ENCODE results near the gene NEGR1.

NEGR1 gene

DNA sequence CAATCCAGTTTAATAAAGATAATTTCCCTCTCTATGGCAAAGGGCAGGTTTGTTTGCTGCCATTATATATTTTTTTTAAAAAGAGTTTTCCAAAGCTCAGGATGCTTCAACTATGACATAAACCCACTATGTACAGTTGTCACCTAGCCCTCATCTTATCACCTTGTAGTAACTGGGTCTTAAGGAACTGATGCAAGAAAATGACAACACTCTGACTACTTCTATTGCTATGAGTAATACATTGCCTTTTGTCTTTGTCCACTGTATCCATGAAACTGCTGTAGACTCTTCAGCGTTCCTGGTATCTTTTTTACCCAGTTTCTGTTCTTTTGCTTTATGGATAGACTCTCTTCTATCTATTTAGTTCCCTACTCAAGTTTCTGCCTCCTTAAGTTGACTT, 586.5 kb downstream of the NEGR1 start:
- no peak for DNase-seq (ENCODE audit: low read depth in 2 of 2)

DNA sequence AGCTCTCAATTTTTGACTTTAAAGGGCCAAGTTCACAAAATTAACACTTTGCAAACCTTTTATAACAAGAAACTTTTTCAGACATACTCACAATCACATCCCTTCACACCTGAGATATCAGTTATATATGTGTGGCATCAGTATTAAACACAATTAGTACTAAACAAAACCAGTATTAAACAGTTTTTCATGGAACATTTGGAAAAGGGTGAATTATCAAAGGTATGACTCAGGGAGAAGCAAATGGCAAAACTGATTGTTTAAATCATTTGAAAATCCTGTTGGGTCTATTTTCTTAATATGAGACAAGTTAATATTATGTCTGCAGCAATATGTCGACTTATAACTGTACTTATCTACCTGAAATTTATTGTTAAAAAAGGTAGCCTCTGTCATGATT, 587.3 kb downstream of the NEGR1 start:
- no peak for DNase-seq (ENCODE audit: low read depth in 2 of 2)

DNA sequence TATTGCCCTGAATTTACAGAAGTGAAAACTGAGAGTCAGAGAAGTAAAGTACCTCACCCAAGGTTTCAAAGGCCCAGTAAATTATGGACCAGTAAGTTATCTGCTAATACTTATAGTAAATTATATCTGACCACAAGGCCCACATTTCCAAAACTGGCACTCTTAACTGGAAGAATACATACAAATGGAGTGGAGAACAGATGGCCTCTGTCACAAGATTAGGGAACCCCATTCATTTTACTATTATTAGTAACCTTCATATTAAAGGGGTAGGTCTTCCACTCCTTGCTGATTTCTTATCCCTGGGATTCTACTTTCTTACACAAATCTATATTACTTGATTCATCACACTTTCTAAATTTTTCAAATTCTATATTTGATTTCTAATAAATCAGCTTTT, 588.8 kb downstream of the NEGR1 start:
- DNase-seq (ENCODE audit: low read depth in 2 of 2) = no peak

DNA sequence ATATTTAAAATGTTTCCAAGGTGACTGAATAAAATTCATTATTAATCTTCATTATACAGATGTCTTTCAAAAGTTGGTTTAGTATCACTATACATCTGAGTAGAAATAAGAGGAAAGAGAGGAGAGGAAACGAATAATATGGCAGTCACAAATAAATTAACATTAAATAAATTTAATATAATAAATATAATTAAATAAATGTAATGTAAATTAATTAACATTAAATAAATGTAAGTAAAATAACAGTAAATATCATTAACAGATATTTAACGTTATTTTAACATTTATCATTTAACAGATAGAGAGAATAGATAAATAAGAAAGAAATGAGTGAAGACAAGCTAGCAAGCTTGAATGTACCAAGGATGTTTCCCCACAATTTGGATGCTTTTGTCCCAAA, 592.7 kb downstream of the NEGR1 start:
- DNase-seq (ENCODE audit: low read depth in 2 of 2) = no peak

DNA sequence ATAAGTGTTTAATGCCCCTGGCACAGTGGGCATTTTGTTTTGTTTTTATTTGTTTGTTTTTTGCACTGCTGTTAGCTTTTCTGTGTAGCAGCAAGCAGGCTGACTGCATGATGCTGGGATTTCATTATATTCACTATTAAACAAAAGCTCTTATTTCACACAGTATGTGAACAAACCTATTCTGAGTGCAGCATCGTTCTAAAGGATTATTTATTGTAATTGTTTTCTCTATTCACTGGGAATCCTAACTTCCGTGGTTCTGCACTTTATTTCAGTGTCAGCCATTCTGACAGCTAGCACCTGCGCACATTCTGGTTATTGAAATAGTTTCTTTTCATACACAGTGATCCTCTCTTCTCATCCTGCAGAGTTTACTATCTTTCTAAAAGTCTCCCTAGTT, 595.0 kb downstream of the NEGR1 start:
- DNase-seq (ENCODE audit: low read depth in 2 of 2) = no peak

DNA sequence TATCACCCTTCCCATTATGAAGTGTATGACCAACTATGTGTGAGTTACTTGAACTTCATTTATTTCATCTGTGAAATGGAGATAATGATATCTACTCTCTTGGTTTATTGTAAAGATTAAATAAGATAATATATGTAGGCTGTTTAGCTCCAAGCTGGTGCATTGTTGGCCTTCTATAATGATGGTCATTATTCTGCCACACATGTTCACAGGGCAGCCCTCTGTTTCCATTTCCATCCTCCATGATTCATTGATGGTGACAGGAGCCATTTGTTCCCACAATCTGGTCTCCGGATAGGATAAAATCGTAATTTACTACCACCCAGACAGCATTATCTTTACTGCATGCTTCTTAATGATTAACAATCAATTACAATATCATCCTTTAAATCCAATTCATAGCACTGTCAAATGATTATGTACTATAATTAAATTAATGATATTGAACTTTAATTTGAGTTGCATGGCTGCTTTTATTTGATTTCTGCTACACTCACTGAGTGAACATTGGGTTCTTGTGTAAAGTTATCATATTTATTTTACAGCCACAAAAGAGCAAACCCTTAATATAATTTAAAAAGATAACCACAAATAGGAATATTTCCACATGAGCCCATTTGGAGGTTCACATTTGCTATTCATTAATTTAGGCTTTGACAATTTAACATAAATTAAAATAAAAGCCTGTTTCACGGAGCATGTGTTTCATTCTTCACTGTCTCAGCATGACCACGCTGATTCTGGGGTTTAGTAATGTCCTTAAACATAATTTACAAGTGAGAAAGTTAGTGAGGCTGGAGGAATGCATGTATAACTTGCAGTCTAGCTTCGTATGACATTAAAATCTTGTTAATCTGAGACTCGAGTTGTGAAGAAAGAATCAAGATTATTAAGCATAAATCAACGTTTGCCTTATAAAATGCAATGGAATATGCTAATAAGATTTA, 605.1 kb downstream of the NEGR1 start:
- DNase-seq (ENCODE audit: low read depth in 2 of 2) = no peak

DNA sequence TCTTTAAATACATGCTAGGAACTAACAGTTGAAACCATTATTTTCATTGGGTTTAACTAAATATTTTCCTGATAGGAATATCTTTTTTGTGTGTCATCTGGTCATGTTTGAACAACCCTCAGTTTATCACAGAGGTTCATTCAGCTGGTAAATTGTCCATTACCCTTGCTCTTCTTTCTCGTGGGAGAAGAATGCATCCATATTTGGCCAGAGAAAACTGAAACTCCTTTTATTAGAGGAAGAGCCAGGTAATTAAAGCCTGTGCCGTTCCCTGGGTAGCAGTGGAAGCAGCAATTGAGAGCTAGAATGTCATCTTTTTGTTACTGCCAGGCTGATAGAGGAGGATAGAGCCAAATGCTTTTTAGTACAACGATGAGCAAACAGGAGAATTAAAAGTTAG, 614.3 kb downstream of the NEGR1 start:
- no peak for DNase-seq (ENCODE audit: low read depth in 2 of 2)

DNA sequence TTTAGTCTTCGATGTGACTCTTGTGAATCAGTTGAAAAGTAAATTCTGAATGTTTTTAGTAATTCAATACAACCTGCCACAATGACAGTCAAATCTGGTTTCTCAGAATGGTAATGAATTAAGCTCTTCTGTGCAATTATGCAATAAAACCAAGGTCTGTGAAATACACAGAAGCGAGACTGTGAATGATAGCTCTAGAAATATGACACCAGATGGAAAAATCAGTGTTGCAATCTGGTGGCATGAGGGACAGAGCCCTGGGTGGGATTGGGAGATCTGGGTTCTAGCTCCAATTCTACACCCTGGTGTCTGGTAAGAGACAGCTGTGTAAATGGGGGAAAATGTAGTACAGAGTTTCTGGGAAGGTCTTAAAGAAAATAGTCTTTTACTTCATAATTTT, 615.1 kb downstream of the NEGR1 start:
- DNase-seq (ENCODE audit: low read depth in 2 of 2) = no peak

DNA sequence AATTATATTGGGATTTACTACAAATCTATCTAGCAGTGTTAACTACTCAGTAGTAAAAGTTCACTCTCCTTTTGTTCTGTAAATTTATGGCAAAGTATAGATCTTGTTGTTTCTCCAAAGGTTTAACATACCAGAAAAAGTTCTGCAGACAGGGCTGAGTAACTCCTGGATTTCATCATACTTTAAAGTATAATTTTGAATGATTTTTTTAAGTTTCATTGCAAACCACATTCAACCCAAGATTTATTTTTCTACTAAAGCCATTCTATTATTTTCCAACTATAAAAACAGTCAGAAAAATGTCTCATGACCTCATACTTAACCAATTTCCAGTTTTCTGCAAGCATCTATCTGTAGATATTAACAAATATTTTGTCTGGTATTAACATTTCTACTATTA, 615.7 kb downstream of the NEGR1 start:
- no peak for DNase-seq (ENCODE audit: low read depth in 2 of 2)

DNA sequence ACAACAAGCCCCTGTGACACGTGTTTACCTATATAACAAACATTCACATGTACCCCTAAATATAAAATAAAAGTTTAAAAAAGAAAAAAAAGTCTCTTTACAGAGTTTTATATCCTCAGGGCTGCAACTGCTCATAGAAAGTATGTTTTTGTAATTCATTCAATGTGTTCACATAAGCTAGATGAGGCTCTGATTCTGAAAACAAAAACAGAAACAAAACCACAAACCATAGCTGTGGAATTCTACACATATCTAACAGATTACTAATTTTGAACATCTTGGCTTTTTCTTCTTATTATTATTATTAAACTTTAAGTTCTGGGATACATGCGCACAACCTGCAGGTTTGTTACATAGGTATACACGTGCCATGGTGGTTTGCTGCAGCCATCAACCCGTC, 621.9 kb downstream of the NEGR1 start:
- no peak for DNase-seq (ENCODE audit: low read depth in 2 of 2)

DNA sequence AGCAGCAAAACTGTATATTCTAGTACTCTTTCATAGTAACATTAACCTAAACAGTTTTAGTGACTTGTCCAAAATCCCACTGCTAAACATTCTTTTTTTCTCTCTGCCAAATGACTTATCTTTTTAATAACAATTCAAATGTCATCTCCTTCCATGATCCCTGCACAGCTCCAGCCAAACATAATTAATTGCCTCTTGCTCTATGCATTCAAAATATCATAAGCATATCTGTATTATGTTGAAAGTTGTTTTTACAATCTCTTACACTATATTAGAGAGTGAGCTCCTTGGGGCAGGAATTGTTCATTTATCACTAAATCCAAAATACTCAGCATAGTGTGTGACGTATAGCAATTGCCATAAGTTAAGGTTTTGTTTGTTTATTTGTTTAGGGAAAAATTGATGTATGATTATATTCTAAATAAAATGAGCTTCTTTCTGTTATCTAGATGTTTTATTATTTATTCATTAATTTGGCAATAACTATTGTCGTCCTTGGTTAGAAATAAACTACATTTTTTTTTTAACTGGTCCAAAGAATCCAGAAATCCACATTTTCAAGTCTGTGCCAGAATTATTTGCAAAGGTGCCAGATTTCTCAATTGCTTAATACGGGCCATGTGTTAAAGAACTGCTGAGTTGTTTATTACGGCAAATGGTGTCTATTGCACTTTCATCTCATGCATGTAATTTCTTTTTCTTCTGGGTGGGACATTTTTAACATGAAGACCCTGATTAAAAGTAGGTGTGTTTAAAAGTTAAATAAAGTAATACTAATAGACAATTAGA, 624.3 kb downstream of the NEGR1 start:
- no peak for DNase-seq (ENCODE audit: low read depth in 2 of 2)

DNA sequence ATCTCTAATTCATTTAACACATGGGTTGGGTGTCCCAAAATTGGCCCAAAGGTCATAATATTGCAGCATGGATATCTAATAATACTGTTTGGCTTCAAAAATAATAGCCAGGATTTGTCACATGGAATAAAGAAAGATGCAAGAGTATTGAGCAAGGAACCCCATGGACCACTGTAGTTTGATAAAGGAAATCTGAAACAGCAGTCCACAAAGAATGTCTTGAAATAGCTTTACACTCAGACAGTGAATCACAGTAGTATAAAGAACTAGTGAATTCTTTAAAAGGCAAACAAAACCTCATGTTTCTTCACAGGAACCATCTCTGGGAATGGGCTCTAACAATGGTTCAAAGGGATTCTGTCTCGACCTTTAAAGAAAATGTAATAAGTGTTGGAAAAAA, 625.4 kb downstream of the NEGR1 start:
- no peak for DNase-seq (ENCODE audit: low read depth in 2 of 2)

DNA sequence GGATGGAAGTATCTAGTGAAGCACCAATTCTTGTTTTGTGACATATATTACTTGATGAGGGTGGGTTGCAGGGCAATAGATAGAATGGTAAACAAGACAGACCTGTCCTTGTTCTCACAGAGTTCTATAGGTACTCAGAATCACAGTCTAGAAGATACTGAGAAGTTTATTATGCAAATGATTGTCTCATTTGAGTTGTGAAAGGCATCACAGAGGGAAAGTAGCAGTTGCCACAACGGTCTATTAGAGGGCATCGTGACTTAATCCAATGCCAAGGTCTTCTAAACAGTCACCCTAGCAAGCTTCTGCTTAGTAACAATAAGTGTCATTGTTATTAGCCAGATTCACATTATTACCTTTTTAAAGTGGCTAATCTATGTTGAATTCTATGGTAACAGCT, 626.7 kb downstream of the NEGR1 start:
- DNase-seq (ENCODE audit: low read depth in 2 of 2) = no peak

DNA sequence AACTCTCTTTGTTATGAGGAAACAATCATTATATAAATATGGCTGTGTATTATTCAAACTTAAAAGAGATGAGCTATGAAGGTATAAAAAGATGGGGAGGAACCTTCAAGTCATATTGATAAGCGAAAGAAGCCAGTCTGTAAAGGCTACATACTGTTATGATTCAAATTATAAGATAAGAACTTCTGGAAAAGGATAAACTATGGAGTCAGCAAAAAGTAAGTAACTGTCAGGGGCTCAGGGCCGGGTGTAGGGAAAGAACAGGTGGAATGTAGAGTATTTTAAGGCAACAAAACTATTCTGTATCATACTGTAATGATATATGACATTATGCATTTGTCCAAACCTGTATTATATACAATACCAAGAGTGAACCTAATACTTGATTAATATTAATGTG, 628.4 kb downstream of the NEGR1 start:
- no peak for DNase-seq (ENCODE audit: low read depth in 2 of 2)

DNA sequence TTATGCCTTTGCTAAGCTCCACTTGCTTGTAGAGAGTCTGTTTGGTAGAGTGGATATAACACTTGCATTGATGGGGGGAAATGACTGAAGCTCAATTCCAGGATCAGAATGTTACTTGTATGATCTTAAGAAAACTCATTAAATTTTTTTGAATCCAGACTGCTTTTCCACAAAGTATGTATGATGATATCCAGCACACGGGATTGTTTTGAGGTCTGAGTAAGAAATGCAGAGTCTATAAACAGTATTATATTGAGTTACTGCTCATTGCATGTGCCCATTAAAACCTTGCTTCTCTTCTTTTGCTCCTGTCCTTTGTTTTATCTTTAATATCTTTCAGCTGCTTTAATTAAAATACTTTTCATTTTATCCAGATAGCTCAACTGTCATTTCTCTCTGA, 631.1 kb downstream of the NEGR1 start:
- DNase-seq (ENCODE audit: low read depth in 2 of 2) = no peak

DNA sequence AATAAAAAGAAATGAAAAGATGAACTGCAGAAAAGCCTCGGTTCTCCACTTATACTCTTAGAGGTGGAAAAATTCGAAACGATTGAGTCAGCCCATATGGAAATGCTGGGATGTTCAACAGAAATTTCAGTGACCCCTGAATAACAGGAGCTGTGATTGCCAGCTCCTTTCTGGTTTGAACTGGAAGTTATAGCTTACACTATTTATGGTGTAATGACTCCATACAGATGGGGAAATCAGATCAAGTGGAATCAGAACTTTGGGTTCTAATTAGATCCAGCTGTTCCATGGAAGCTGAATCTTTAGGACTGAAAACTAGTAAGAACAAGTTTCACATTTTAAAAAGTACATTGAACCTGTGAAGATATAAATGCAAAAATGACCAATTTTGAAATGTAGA, 632.2 kb downstream of the NEGR1 start:
- DNase-seq (ENCODE audit: low read depth in 2 of 2) = no peak

DNA sequence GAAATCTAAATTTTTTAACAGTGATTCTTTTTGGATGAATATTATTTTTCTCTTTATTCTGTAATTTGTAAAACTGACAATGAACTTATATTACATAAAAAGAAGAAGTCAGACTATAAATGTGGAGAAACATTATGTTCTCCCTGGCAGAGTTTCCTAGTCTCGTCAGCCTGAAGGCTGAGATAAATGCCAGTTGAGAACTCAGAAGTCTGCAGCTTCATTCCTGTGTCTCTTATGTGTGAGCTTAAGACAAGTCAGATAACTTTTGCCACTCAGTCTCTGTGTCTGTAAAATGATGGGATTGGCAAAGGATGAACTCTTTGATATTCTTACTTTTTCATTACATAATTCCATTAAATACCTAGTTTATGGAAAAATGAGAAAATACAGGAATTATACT, 632.7 kb downstream of the NEGR1 start:
- DNase-seq (ENCODE audit: low read depth in 2 of 2) = no peak

DNA sequence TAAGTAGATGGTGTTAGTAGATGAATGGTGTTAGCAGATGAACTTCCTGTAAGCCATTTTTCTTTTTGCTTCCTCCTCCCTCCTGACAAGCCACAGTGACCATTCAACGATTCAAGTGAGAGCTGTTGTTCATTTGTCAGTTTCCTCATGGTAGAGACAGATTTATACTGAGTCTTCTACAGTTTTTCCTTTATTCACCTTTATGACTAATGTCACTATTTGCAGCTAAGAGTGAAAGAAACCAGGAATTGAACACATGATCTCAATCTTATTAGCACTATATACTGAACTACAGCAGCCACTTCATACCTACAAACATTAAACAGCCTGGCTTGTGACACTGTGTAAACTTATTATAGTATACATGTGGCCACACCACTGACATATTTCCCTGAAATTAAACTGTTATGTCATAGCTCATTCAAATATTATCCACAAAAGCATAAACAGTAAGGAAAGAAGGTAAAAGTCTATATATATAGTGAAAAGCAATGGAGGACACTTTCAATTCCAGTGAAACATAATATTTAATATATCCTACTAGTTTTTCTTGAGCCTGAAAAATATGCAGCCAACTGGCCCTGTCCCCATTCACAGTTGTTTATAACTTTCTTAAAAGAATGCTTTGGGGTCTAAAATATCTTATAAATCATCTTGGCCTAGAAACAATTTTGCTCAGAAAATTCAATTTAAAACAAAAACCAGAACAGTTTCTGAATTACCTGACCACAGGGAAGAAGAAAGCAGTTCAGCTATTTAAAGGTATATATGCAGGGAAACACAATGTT, 634.6 kb downstream of the NEGR1 start:
- no peak for DNase-seq (ENCODE audit: low read depth in 2 of 2)

DNA sequence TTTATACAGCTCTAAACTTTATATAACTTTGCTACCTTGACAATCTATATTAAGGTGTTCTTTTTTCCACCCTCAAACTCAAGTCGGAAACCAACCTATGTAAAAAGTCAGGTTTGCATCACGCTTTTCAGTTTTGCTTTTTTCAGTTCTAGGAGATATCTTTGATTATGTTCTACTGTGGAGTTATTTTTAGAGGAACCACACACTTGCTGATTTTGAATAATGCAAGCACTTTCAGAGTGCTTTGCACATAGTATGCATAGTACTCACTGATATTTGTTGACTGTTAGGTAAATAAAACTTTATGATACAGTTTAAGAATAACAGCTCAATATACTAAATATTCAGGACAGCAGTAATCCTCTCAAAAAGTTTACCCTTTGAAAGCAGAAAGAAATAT, 637.3 kb downstream of the NEGR1 start:
- DNase-seq (ENCODE audit: low read depth in 2 of 2) = no peak

DNA sequence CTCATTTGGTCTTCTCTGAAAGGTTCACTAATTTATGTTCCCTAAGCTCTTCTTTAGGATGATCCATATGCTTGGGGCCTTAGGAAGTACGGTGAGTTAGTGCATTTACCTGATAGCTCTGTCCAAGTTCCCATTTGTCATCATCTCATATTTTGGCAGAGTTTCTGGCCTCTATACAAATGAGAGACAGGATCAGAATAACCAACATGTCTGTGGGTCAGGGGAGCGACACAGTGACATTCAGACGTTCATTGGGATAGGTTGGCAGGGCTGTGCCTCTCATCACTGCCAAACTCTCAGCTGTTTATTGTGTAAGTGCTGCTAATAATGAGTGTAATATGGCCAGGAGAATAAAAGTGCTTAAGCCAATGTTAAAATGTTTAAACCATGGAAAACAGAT, 640.4 kb downstream of the NEGR1 start:
- no peak for DNase-seq (ENCODE audit: low read depth in 2 of 2)

DNA sequence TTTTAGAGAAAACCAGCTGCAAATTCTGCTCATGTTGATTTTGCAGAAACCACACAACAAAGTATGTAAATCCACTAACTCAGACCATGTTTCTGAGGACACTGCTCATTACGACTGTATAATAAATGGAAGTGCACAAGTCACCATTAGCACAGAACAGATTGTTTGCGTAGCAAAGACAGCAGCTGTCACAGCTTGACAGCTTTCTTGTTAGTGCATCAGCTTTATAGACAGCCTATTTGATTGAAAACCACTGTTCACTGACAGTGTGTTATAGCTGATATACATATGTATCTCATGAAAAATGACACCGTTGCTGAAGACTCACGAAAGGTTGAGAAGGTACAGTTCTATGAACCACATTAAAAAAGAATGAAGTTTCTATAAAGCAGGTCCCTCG, 641.3 kb downstream of the NEGR1 start:
- DNase-seq (ENCODE audit: low read depth in 2 of 2) = no peak

DNA sequence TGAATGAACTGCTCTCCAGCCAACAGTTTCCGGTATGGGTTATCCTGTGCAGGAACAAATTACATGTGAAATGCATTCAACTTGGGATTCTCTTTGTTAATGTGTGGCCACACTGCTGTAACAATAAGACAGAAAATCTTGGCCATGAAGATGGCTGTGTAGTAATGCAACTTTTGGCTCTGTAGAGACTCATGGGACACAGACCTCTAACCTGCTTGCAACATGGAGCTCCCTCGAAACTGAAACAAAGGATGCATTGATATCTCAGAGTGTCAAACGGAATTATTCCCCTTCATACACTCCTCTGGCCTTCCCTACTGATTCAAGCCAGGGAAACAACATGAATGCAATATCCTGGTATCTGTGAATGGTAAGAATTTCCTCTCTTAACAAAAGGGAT, 642.2 kb downstream of the NEGR1 start:
- DNase-seq (ENCODE audit: low read depth in 2 of 2) = no peak
